HUES48 (cell line): ENCODE measurements around the gene ITPR1.

Experiments used
- H3K27ac ChIP-seq: one replicate; pipeline ENCODE4 v1.7.0; 2013; ENCODE audit warnings: low read depth, low read length, inconsistent platforms
- H3K27me3 ChIP-seq: 2 replicates; pipeline ENCODE4 v1.6.1; 2013; ENCODE audit warnings: mild to moderate bottlenecking, low read length; ENCODE audit not compliant: control insufficient read depth, insufficient read depth
- H3K36me3 ChIP-seq: 2 replicates; pipeline ENCODE4 v1.6.1; 2013; ENCODE audit warnings: low read length; ENCODE audit not compliant: control insufficient read depth, insufficient read depth
- H3K4me1 ChIP-seq: 2 replicates; pipeline ENCODE4 v1.6.1; 2013; ENCODE audit warnings: mild to moderate bottlenecking, low read length; ENCODE audit not compliant: control insufficient read depth, insufficient read depth
- H3K4me3 ChIP-seq: 2 replicates; pipeline ENCODE4 v1.5.1; 2013; ENCODE audit warnings: mild to moderate bottlenecking, low read depth, low read length
- H3K9ac ChIP-seq: 2 replicates; pipeline ENCODE4 v1.6.1; 2013; ENCODE audit warnings: mild to moderate bottlenecking, low read depth, low read length, moderate library complexity
- H3K9me3 ChIP-seq: 2 replicates; pipeline ENCODE4 v1.6.1; 2013; ENCODE audit warnings: low read length; ENCODE audit not compliant: control insufficient read depth, insufficient read depth

The ITPR1 gene

GRCh38 chr3:4464576-4464975 is 28.6 kb upstream of the ITPR1 start:
- Histone ChIP-seq H3K9ac (no peak overlapping the region), H3K36me3 (no peaks in the 10 kb centered on the region), H3K27me3 (no peaks in the 10 kb centered on the region), H3K9me3 (no peaks in the 10 kb centered on the region), H3K4me1 (no peaks in the 10 kb centered on the region), H3K4me3 (no peak overlapping the region), H3K27ac (no peak overlapping the region)

GRCh38 chr3:4466741-4467521 is 26.2 kb upstream of the ITPR1 start, which contains the start of gene SUMF1:
SUMF1 (minus strand) TSS chr3:4467269; CDS start chr3:4467245, 24 bp downstream.
- no peaks in the 10 kb centered on the region for H3K9me3 ChIP-seq
- H3K4me3 ChIP-seq, result peak within 1 kb of the TSS; percentile 95
- H3K27ac ChIP-seq, result peak within 1 kb of the TSS; percentile 91
- no peaks in the 10 kb centered on the region for H3K36me3 ChIP-seq
- peak within 1 kb of the TSS; percentile 94 for H3K9ac ChIP-seq
- no peaks in the 10 kb centered on the region for H3K4me1 ChIP-seq
- no peaks in the 10 kb centered on the region; the same call in 1 of the 2 replicates for H3K27me3 ChIP-seq

- Histone ChIP-seq H3K36me3 (no peaks in the 10 kb centered on the region), H3K9me3 (no peaks in the 10 kb centered on the region), H3K4me3 (peak overlapping the region; percentile 95), H3K27ac (peak overlapping the region; percentile 91), H3K9ac (peak overlapping the region; percentile 94), H3K4me1 (no peaks in the 10 kb centered on the region), H3K27me3 (no peaks in the 10 kb centered on the region; the same call in 1 of the 2 replicates)
Measured at GRCh38 chr3:4467522-4467867, 25.7 kb upstream of the ITPR1 start.

- Histone ChIP-seq H3K36me3 (no peaks in the 10 kb centered on the region), H3K9ac (no peak overlapping the region), H3K27me3 (no peaks in the 10 kb centered on the region; the same call in 1 of the 2 replicates), H3K27ac (no peak overlapping the region), H3K4me1 (no peaks in the 10 kb centered on the region), H3K9me3 (no peaks in the 10 kb centered on the region), H3K4me3 (no peak overlapping the region)
Measured at GRCh38 chr3:4471907-4472306, 21.2 kb upstream of the ITPR1 start.

GRCh38 chr3:4472312-4472711 is 20.8 kb upstream of the ITPR1 start:
- Histone ChIP-seq H3K36me3 (no peaks in the 10 kb centered on the region), H3K9ac (no peak overlapping the region), H3K27me3 (no peaks in the 10 kb centered on the region; the same call in 1 of the 2 replicates), H3K9me3 (no peaks in the 10 kb centered on the region), H3K4me1 (no peaks in the 10 kb centered on the region), H3K27ac (no peak overlapping the region), H3K4me3 (no peak overlapping the region)

GRCh38 chr3:4472766-4473165 is 20.4 kb upstream of the ITPR1 start:
- no peak overlapping the region for H3K4me3 ChIP-seq
- no peaks in the 10 kb centered on the region for H3K36me3 ChIP-seq
- H3K4me1 ChIP-seq, result no peaks in the 10 kb centered on the region
- no peaks in the 10 kb centered on the region; the same call in 1 of the 2 replicates for H3K27me3 ChIP-seq
- no peak overlapping the region for H3K9ac ChIP-seq
- no peak overlapping the region for H3K27ac ChIP-seq
- H3K9me3 ChIP-seq, result no peaks in the 10 kb centered on the region

GRCh38 chr3:4474683-4475490 is 18.3 kb upstream of the ITPR1 start:
- Histone ChIP-seq H3K4me3 (no peak overlapping the region), H3K36me3 (no peaks in the 10 kb centered on the region), H3K9me3 (no peaks in the 10 kb centered on the region), H3K27ac (no peak overlapping the region), H3K27me3 (no peaks in the 10 kb centered on the region; the same call in 1 of the 2 replicates), H3K9ac (no peak overlapping the region), H3K4me1 (no peaks in the 10 kb centered on the region)

- Histone ChIP-seq H3K27ac (no peak overlapping the region), H3K4me3 (no peak overlapping the region), H3K9me3 (no peaks in the 10 kb centered on the region), H3K36me3 (no peaks in the 10 kb centered on the region), H3K9ac (no peak overlapping the region), H3K27me3 (no peaks in the 10 kb centered on the region), H3K4me1 (no peaks in the 10 kb centered on the region)
Measured at GRCh38 chr3:4475804-4476203, 17.3 kb upstream of the ITPR1 start.

GRCh38 chr3:4476496-4476895 is 16.7 kb upstream of the ITPR1 start:
- no peaks in the 10 kb centered on the region for H3K36me3 ChIP-seq
- no peaks in the 10 kb centered on the region for H3K4me1 ChIP-seq
- no peaks in the 10 kb centered on the region for H3K9me3 ChIP-seq
- H3K9ac ChIP-seq, result no peak overlapping the region
- no peak overlapping the region for H3K4me3 ChIP-seq
- H3K27me3 ChIP-seq, result no peaks in the 10 kb centered on the region
- no peak overlapping the region for H3K27ac ChIP-seq

GRCh38 chr3:4478261-4478660 is 14.9 kb upstream of the ITPR1 start:
- Histone ChIP-seq H3K4me1 (no peaks in the 10 kb centered on the region), H3K27ac (no peak overlapping the region), H3K9ac (no peak overlapping the region), H3K36me3 (no peaks in the 10 kb centered on the region), H3K9me3 (no peaks in the 10 kb centered on the region), H3K27me3 (no peaks in the 10 kb centered on the region), H3K4me3 (no peak overlapping the region)

GRCh38 chr3:4491855-4492207 is 1.3 kb upstream of the ITPR1 start:
- no peaks in the 10 kb centered on the region for H3K9me3 ChIP-seq
- H3K36me3 ChIP-seq, result no peaks in the 10 kb centered on the region
- H3K27ac ChIP-seq, result no peak overlapping the region
- peak overlapping the region; percentile 82 for H3K4me3 ChIP-seq
- no peak overlapping the region for H3K9ac ChIP-seq
- H3K4me1 ChIP-seq, result 0 out of 2 replicates have a peak, but pooled peaks cover 9% of the 10 kb centered on the region
- H3K27me3 ChIP-seq, result peaks cover 30% of the 10 kb centered on the region
